Smooth muscle cell (in vitro differentiated cells): ENCODE measurements around the gene NIN. TPM values are rescaled to one million over a fixed set of nuclear protein-coding genes. Genes with fewer than 3 reads are reported as not detected.
A peak's percentile ranks its signal among the peaks of the same experiment; 100 is the strongest.

Experiments used
- DNase-seq: peaks from one replicate; lab custom pipeline; 2025; ENCODE audit not compliant: unreplicated experiment; lab: John Stamatoyannopoulos, UW
- H2AFZ ChIP-seq: fragments of 200-600 bp; sonication (generic); 2 replicates; pipeline ENCODE4 v1.6.0; 2016; ENCODE audit warnings: antibody characterized with exemption, low read depth, mild to moderate bottlenecking
- H3F3A ChIP-seq: fragments of 200-600 bp; sonication (generic); 2 replicates; pipeline ENCODE4 v1.6.0; 2017; ENCODE audit warnings: antibody characterized with exemption, low read depth
- H3K27ac ChIP-seq: fragments of 200-600 bp; sonication (generic); 2 replicates; pipeline ENCODE4 v1.5.1; 2016; ENCODE audit warnings: low read depth, mild to moderate bottlenecking
- H3K27me3 ChIP-seq: fragments of 200-600 bp; sonication (generic); 2 replicates; pipeline ENCODE4 v1.6.1; 2016; ENCODE audit warnings: low read depth, mild to moderate bottlenecking
- H3K36me3 ChIP-seq: fragments of 200-600 bp; sonication (generic); 2 replicates; pipeline ENCODE4 v1.5.1; 2016; ENCODE audit warnings: low read depth
- H3K4me1 ChIP-seq: fragments of 200-600 bp; sonication (generic); 2 replicates; pipeline ENCODE4 v1.5.1; 2016; ENCODE audit warnings: low read depth
- H3K4me2 ChIP-seq: fragments of 200-600 bp; sonication (generic); 2 replicates; pipeline ENCODE4 v1.6.0; 2016; ENCODE audit warnings: mild to moderate bottlenecking
- H3K4me3 ChIP-seq: fragments of 200-600 bp; sonication (generic); 2 replicates; pipeline ENCODE4 v1.5.1; 2016; ENCODE audit warnings: mild to moderate bottlenecking
- H3K79me2 ChIP-seq: fragments of 200-600 bp; sonication (generic); 2 replicates; pipeline ENCODE4 v1.6.0; 2016; ENCODE audit warnings: low read depth, mild to moderate bottlenecking
- H3K9ac ChIP-seq: fragments of 200-600 bp; sonication (generic); 2 replicates; pipeline ENCODE4 v1.6.0; 2016; ENCODE audit warnings: low read depth
- H3K9me3 ChIP-seq: fragments of 200-600 bp; sonication (generic); replicated peaks from 2 replicates; pipeline ENCODE4 v1.5.1; 2016; ENCODE audit warnings: low read depth
- H4K20me1 ChIP-seq: fragments of 200-600 bp; sonication (generic); 2 replicates; pipeline ENCODE4 v1.6.0; 2016; ENCODE audit warnings: low read depth
- WGBS: methylation state at CpG from one replicate; pipeline ENCODE4 v1.1.7; 2016; ENCODE audit warnings: low lambda C conversion rate; 5-methylcytosine and 5-hydroxymethylcytosine counted together
- polyA plus RNA-seq: library from polyadenylated mRNA; unstranded; fragments of >200 nt; fragmentation: Nextera tagmentation; extraction: Ambion mirVana; gene quantifications from 2 replicates; pipeline ENCODE4 v1.2.1, GENCODE V29; 2016
- total RNA-seq: library from RNA; depleted of rRNA; stranded (reverse); fragments of >200 nt; gene quantifications from 2 replicates; pipeline ENCODE4 v1.2.3, GENCODE V29; 2014
- TF ChIP-seq, protein P1 (sequence below): fragments of 200-600 bp; sonication (generic); IDR thresholded peaks from 2 replicates; pipeline ENCODE4 v1.5.1; 2017; ENCODE audit warnings: borderline replicate concordance, mild to moderate bottlenecking, antibody characterized with exemption; ENCODE audit not compliant: insufficient read depth, poor library complexity, severe bottlenecking

The NIN gene
- total and polyA plus RNA-seq, 2 experiments from 2014 or later = 7.5 to 14.9 TPM

- H3K79me2 ChIP-seq = peaks cover 65% of the 10 kb centered on the region
- H4K20me1 ChIP-seq = peaks cover 76% of the 10 kb centered on the region
- TF ChIP-seq, protein P1, sequence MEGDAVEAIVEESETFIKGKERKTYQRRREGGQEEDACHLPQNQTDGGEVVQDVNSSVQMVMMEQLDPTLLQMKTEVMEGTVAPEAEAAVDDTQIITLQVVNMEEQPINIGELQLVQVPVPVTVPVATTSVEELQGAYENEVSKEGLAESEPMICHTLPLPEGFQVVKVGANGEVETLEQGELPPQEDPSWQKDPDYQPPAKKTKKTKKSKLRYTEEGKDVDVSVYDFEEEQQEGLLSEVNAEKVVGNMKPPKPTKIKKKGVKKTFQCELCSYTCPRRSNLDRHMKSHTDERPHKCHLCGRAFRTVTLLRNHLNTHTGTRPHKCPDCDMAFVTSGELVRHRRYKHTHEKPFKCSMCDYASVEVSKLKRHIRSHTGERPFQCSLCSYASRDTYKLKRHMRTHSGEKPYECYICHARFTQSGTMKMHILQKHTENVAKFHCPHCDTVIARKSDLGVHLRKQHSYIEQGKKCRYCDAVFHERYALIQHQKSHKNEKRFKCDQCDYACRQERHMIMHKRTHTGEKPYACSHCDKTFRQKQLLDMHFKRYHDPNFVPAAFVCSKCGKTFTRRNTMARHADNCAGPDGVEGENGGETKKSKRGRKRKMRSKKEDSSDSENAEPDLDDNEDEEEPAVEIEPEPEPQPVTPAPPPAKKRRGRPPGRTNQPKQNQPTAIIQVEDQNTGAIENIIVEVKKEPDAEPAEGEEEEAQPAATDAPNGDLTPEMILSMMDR = no peak
- no peaks in the 10 kb centered on the region for H3K9me3 ChIP-seq
- peaks cover 4% of the 10 kb centered on the region for H3F3A ChIP-seq
- H3K4me2 ChIP-seq = peak overlapping the region; percentile 44
- H3K27ac ChIP-seq = no peak overlapping the region
- no peak overlapping the region for H3K9ac ChIP-seq
- H3K27me3 ChIP-seq = no peaks in the 10 kb centered on the region
- DNase-seq = no peak
- H3K4me3 ChIP-seq = no peak overlapping the region
- H3K36me3 ChIP-seq = no peaks in the 10 kb centered on the region
- WGBS = 78% methylated on average over 10 of the region's 10 CpGs
- peaks cover 19% of the 10 kb centered on the region for H3K4me1 ChIP-seq
- H2AFZ ChIP-seq = no peak overlapping the region
These were observed 7.0 kb downstream of the NIN start for GRCh38 chr14:50823762-50824636.

DNA sequence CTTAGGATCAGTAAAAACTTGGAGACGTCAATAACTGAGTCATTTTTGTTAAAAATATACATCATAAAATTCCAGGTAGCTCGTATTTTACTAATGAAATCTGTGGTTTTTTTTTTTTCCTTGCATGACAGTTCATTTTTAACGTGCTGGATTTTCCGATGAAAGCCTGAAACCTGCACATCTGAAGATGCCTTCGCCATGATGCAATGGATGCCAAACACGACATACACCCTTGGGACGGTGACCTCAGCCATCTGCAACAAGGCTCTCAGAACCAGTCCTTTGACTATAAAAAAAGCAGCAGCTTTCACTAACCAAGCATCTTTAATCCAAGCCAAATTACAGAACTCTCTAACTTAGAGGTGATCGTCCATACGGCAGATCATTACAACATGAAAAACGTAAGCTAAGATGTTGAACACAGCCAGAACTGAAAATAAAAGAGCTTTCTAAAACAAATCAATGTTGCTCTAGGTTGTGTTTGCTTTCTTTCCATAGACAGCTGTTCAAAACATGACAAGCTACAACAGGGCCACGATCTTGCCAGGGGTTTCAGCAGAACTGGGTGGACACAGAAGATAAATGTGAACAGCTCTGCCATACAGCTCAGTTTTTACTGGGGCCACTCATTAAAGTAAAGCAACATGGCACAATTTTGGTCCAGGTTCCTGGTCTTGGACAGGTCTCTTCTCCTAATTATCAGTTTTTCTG, 7.8 kb downstream of the NIN start:
- H3K27ac ChIP-seq = no peak overlapping the region
- H3K4me2 ChIP-seq = peak overlapping the region; percentile 44
- TF ChIP-seq, protein P1 = no peak
- no peak for DNase-seq
- H3K27me3 ChIP-seq = no peaks in the 10 kb centered on the region
- H3F3A ChIP-seq = peaks cover 4% of the 10 kb centered on the region
- H3K4me3 ChIP-seq = no peak overlapping the region
- H3K9me3 ChIP-seq = no peaks in the 10 kb centered on the region
- H4K20me1 ChIP-seq = peaks cover 69% of the 10 kb centered on the region
- WGBS = 78% methylated on average over 11 of the region's 11 CpGs
- peaks cover 12% of the 10 kb centered on the region for H3K4me1 ChIP-seq
- H2AFZ ChIP-seq = no peak overlapping the region
- H3K9ac ChIP-seq = no peak overlapping the region
- H3K79me2 ChIP-seq = peaks cover 64% of the 10 kb centered on the region
- no peaks in the 10 kb centered on the region for H3K36me3 ChIP-seq

GRCh38 chr14:50822501-50823042, 8.4 kb downstream of the NIN start:
- Histone ChIP-seq H3F3A (peaks cover 4% of the 10 kb centered on the region), H3K27me3 (no peaks in the 10 kb centered on the region), H3K36me3 (no peaks in the 10 kb centered on the region), H3K9ac (no peak overlapping the region), H2AFZ (no peak overlapping the region), H3K4me1 (peaks cover 8% of the 10 kb centered on the region), H3K4me2 (no peak overlapping the region), H4K20me1 (peaks cover 62% of the 10 kb centered on the region), H3K27ac (no peak overlapping the region), H3K4me3 (no peak overlapping the region), H3K9me3 (no peaks in the 10 kb centered on the region), H3K79me2 (peaks cover 58% of the 10 kb centered on the region)
- DNase-seq = no peak
- TF ChIP-seq, protein P1 = no peak
- WGBS = 90% methylated on average over 11 of the region's 11 CpGs
